Measurements from ENCODE around the gene MICU2.
A peak's percentile ranks its signal among the peaks of the same experiment; 100 is the strongest.

MICU2 gene

GRCh38 chr13:21583478-21583877 lies 20.5 kb downstream of the MICU2 start:
- no peak for DNase-seq
- 67% methylated on average over 1 of the region's 2 CpGs for WGBS
- Histone ChIP-seq H3K27me3 (ENCODE audit: control insufficient read depth in 1 of 2, insufficient read depth in 1 of 2, low read length in 2 of 2) (no peaks in the 10 kb centered on the region), H3K79me1 (replicated peaks; ENCODE audit: low read length, poor library complexity, severe bottlenecking) (peaks cover 9% of the 10 kb centered on the region), H2BK12ac (ENCODE audit: low read length in 2 of 2) (no peak overlapping the region), H3K9ac (ENCODE audit: low read length) (no peak overlapping the region), H4K91ac (ENCODE audit: low read length) (no peak overlapping the region), H3K9me3 (ENCODE audit: control insufficient read depth, low read length) (peaks cover 13% of the 10 kb centered on the region), H3K18ac (ENCODE audit: low read depth in 1 of 2, low read length in 2 of 2) (peak overlapping the region in 1 of 2 experiments; percentile 40), H3K4me3 (ENCODE audit: insufficient read depth in 1 of 2, low read depth in 1 of 2, low read length in 2 of 2) (no peak overlapping the region), H3K4ac (ENCODE audit: low read depth in 1 of 2, low read length in 2 of 2) (no peak overlapping the region), H4K8ac (ENCODE audit: low read length) (no peak overlapping the region), H2BK120ac (ENCODE audit: low read depth, low read length) (no peak overlapping the region), H2AK5ac (ENCODE audit: low read length, severe bottlenecking) (no peak overlapping the region), H2BK5ac (ENCODE audit: low read depth, low read length, poor library complexity, severe bottlenecking) (no peak overlapping the region), H3K27ac (ENCODE audit: low read length, poor library complexity, severe bottlenecking) (peak overlapping the region; percentile 73), H3K36me3 (ENCODE audit: control insufficient read depth in 1 of 2, insufficient read depth in 2 of 2, low read depth in 1 of 2, low read length in 2 of 2) (peaks cover 0 to 3% of the 10 kb centered on the region in 2 experiments), H3K4me2 (ENCODE audit: low read length, poor library complexity, severe bottlenecking) (no peak overlapping the region), H2AFZ (ENCODE audit: low read depth, low read length) (no peak overlapping the region), H3K14ac (ENCODE audit: low read length in 2 of 2) (no peak overlapping the region), H3K23ac (ENCODE audit: low read length in 2 of 2) (no peak overlapping the region), H2BK15ac (ENCODE audit: low read depth, poor library complexity, severe bottlenecking) (no peak overlapping the region), H3K4me1 (ENCODE audit: control insufficient read depth, insufficient read depth, low read depth, low read length) (peaks cover 7% of the 10 kb centered on the region)

- H3K18ac ChIP-seq (ENCODE audit: low read depth in 1 of 2, low read length in 2 of 2) = no peak overlapping the region
- no peak for DNase-seq
- no peak overlapping the region for H3K23ac ChIP-seq (ENCODE audit: low read length in 2 of 2)
- H2AFZ ChIP-seq (ENCODE audit: low read depth, low read length) = no peak overlapping the region
- no peak overlapping the region for H2BK12ac ChIP-seq (ENCODE audit: low read length in 2 of 2)
- H3K27ac ChIP-seq (ENCODE audit: low read length, poor library complexity, severe bottlenecking) = no peak overlapping the region
- H3K14ac ChIP-seq (ENCODE audit: low read length in 2 of 2) = no peak overlapping the region
- H3K27me3 ChIP-seq (ENCODE audit: control insufficient read depth in 1 of 2, insufficient read depth in 1 of 2, low read length in 2 of 2) = no peaks in the 10 kb centered on the region
- H2BK15ac ChIP-seq (ENCODE audit: low read depth, poor library complexity, severe bottlenecking) = no peak overlapping the region
- no peak overlapping the region for H4K91ac ChIP-seq (ENCODE audit: low read length)
- no peak overlapping the region for H2BK5ac ChIP-seq (ENCODE audit: low read depth, low read length, poor library complexity, severe bottlenecking)
- H3K79me1 ChIP-seq (replicated peaks; ENCODE audit: low read length, poor library complexity, severe bottlenecking) = peaks cover 8% of the 10 kb centered on the region
- no peak overlapping the region for H3K4me3 ChIP-seq (ENCODE audit: insufficient read depth in 1 of 2, low read depth in 1 of 2, low read length in 2 of 2)
- no peak overlapping the region for H2BK120ac ChIP-seq (ENCODE audit: low read depth, low read length)
- no peak overlapping the region for H3K4ac ChIP-seq (ENCODE audit: low read depth in 1 of 2, low read length in 2 of 2)
- no peak overlapping the region for H3K4me2 ChIP-seq (ENCODE audit: low read length, poor library complexity, severe bottlenecking)
- peaks cover 0 to 3% of the 10 kb centered on the region in 2 experiments for H3K36me3 ChIP-seq (ENCODE audit: control insufficient read depth in 1 of 2, insufficient read depth in 2 of 2, low read depth in 1 of 2, low read length in 2 of 2)
- no peak overlapping the region for H4K8ac ChIP-seq (ENCODE audit: low read length)
- H3K4me1 ChIP-seq (ENCODE audit: control insufficient read depth, insufficient read depth, low read depth, low read length) = peaks cover 1% of the 10 kb centered on the region
- H2AK5ac ChIP-seq (ENCODE audit: low read length, severe bottlenecking) = no peak overlapping the region
- no peak overlapping the region for H3K9ac ChIP-seq (ENCODE audit: low read length)
- H3K9me3 ChIP-seq (ENCODE audit: control insufficient read depth, low read length) = peaks cover 13% of the 10 kb centered on the region
Measured at GRCh38 chr13:21580736-21581135, 23.2 kb downstream of the MICU2 start.

- no peak overlapping the region for H3K4ac ChIP-seq (ENCODE audit: low read depth in 1 of 2, low read length in 2 of 2)
- H3K4me1 ChIP-seq (ENCODE audit: control insufficient read depth, insufficient read depth, low read depth, low read length) = peaks cover 4% of the 10 kb centered on the region
- no peak for DNase-seq
- no peak overlapping the region for H4K91ac ChIP-seq (ENCODE audit: low read length)
- H3K18ac ChIP-seq (ENCODE audit: low read depth in 1 of 2, low read length in 2 of 2) = no peak overlapping the region
- H3K79me1 ChIP-seq (replicated peaks; ENCODE audit: low read length, poor library complexity, severe bottlenecking) = peaks cover 10% of the 10 kb centered on the region
- no CpG with 5 or more reads among the region's 3 CpGs for WGBS
- peaks cover 13% of the 10 kb centered on the region for H3K9me3 ChIP-seq (ENCODE audit: control insufficient read depth, low read length)
- no peak overlapping the region for H3K9ac ChIP-seq (ENCODE audit: low read length)
- no peak overlapping the region for H4K8ac ChIP-seq (ENCODE audit: low read length)
- no peak overlapping the region for H2AFZ ChIP-seq (ENCODE audit: low read depth, low read length)
- H2BK120ac ChIP-seq (ENCODE audit: low read depth, low read length) = no peak overlapping the region
- H3K27ac ChIP-seq (ENCODE audit: low read length, poor library complexity, severe bottlenecking) = no peak overlapping the region
- no peak overlapping the region for H3K4me2 ChIP-seq (ENCODE audit: low read length, poor library complexity, severe bottlenecking)
- H3K4me3 ChIP-seq (ENCODE audit: insufficient read depth in 1 of 2, low read depth in 1 of 2, low read length in 2 of 2) = no peak overlapping the region
- H3K27me3 ChIP-seq (ENCODE audit: control insufficient read depth in 1 of 2, insufficient read depth in 1 of 2, low read length in 2 of 2) = no peaks in the 10 kb centered on the region
- H2BK12ac ChIP-seq (ENCODE audit: low read length in 2 of 2) = no peak overlapping the region
- H3K14ac ChIP-seq (ENCODE audit: low read length in 2 of 2) = no peak overlapping the region
- no peak overlapping the region for H2BK15ac ChIP-seq (ENCODE audit: low read depth, poor library complexity, severe bottlenecking)
- no peak overlapping the region for H2AK5ac ChIP-seq (ENCODE audit: low read length, severe bottlenecking)
- H3K36me3 ChIP-seq (ENCODE audit: control insufficient read depth in 1 of 2, insufficient read depth in 2 of 2, low read depth in 1 of 2, low read length in 2 of 2) = peaks cover 0 to 3% of the 10 kb centered on the region in 2 experiments
- no peak overlapping the region for H3K23ac ChIP-seq (ENCODE audit: low read length in 2 of 2)
- no peak overlapping the region for H2BK5ac ChIP-seq (ENCODE audit: low read depth, low read length, poor library complexity, severe bottlenecking)
Measured at GRCh38 chr13:21579754-21580316, 24.1 kb downstream of the MICU2 start.

- H3K23ac ChIP-seq (ENCODE audit: low read length in 2 of 2) = no peak overlapping the region
- H2BK12ac ChIP-seq (ENCODE audit: low read length in 2 of 2) = no peak overlapping the region
- H3K36me3 ChIP-seq (ENCODE audit: control insufficient read depth in 1 of 2, insufficient read depth in 2 of 2, low read depth in 1 of 2, low read length in 2 of 2) = peaks cover 0 to 3% of the 10 kb centered on the region in 2 experiments
- H3K27ac ChIP-seq (ENCODE audit: low read length, poor library complexity, severe bottlenecking) = no peak overlapping the region
- WGBS = 100% methylated on average over 1 of the region's 1 CpG
- H3K79me1 ChIP-seq (replicated peaks; ENCODE audit: low read length, poor library complexity, severe bottlenecking) = peaks cover 10% of the 10 kb centered on the region
- no peak overlapping the region for H3K18ac ChIP-seq (ENCODE audit: low read depth in 1 of 2, low read length in 2 of 2)
- no peaks in the 10 kb centered on the region for H3K27me3 ChIP-seq (ENCODE audit: control insufficient read depth in 1 of 2, insufficient read depth in 1 of 2, low read length in 2 of 2)
- DNase-seq = no peak
- no peak overlapping the region for H4K8ac ChIP-seq (ENCODE audit: low read length)
- no peak overlapping the region for H3K14ac ChIP-seq (ENCODE audit: low read length in 2 of 2)
- peaks cover 13% of the 10 kb centered on the region for H3K9me3 ChIP-seq (ENCODE audit: control insufficient read depth, low read length)
- peaks cover 4% of the 10 kb centered on the region for H3K4me1 ChIP-seq (ENCODE audit: control insufficient read depth, insufficient read depth, low read depth, low read length)
- H2BK15ac ChIP-seq (ENCODE audit: low read depth, poor library complexity, severe bottlenecking) = no peak overlapping the region
- no peak overlapping the region for H3K4me3 ChIP-seq (ENCODE audit: insufficient read depth in 1 of 2, low read depth in 1 of 2, low read length in 2 of 2)
- no peak overlapping the region for H2BK120ac ChIP-seq (ENCODE audit: low read depth, low read length)
- H4K91ac ChIP-seq (ENCODE audit: low read length) = no peak overlapping the region
- H2BK5ac ChIP-seq (ENCODE audit: low read depth, low read length, poor library complexity, severe bottlenecking) = no peak overlapping the region
- no peak overlapping the region for H3K9ac ChIP-seq (ENCODE audit: low read length)
- no peak overlapping the region for H2AFZ ChIP-seq (ENCODE audit: low read depth, low read length)
- no peak overlapping the region for H2AK5ac ChIP-seq (ENCODE audit: low read length, severe bottlenecking)
- no peak overlapping the region for H3K4me2 ChIP-seq (ENCODE audit: low read length, poor library complexity, severe bottlenecking)
- no peak overlapping the region for H3K4ac ChIP-seq (ENCODE audit: low read depth in 1 of 2, low read length in 2 of 2)
Measured at GRCh38 chr13:21578748-21579147, 25.2 kb downstream of the MICU2 start.
